RWPE1 (cell line): ENCODE results near the gene ERBB4.

Source experiments
- CTCF ChIA-PET: fragments of 350-600 bp; sonication (Branson Sonifier 250); formaldehyde crosslinking; extraction: SDS; loops from one replicate; lab custom pipeline; 2021; lab: Yijun Ruan, JAX
- POLR2A ChIA-PET: fragments of 400-600 bp; formaldehyde crosslinking; extraction: SDS; loops from one replicate; lab custom pipeline; 2020; ENCODE audit warnings: antibody characterized with exemption; ENCODE audit not compliant: low non-redundant PET; lab: Yijun Ruan, JAX
- DNase-seq: peaks from one replicate; pipeline ENCODE4 v3.0.0; 2012; ENCODE audit warnings: low spot score
- H3K27ac ChIP-seq: fragments of 450-650 bp; 2 replicates; pipeline ENCODE4 v1.5.1; 2017
- CTCF ChIP-seq: fragments of 450-650 bp; conservative IDR thresholded peaks from 2 replicates; pipeline ENCODE4 v1.5.1; 2017; ENCODE audit warnings: low read depth, mild to moderate bottlenecking

The ERBB4 gene

GRCh38 chr2:212274215-212274614, 264.4 kb downstream of the ERBB4 start:
- no peak for TF ChIP-seq CTCF
- DNase-seq: no peak
- no peak overlapping the region for H3K27ac ChIP-seq
- CTCF ChIA-PET: no interaction called here
- POLR2A ChIA-PET: no interaction called here

- ChIA-PET CTCF (interaction anchor here (0.6 kb wide), 1 partner anchor 667 kb away, joined by 6 read pairs; no protein-coding TSS in a partner anchor), POLR2A (no interaction called here)
- no peak overlapping the region for H3K27ac ChIP-seq
- no peak for DNase-seq
- TF ChIP-seq CTCF: no peak
Observed at GRCh38 chr2:212271583-212271982, 267.0 kb downstream of the ERBB4 start.

GRCh38 chr2:212269005-212269404, 269.6 kb downstream of the ERBB4 start:
- no peak overlapping the region for H3K27ac ChIP-seq
- TF ChIP-seq CTCF: no peak
- DNase-seq: no peak
- CTCF ChIA-PET: no interaction called here
- POLR2A ChIA-PET: no interaction called here

GRCh38 chr2:212266297-212266696, 272.3 kb downstream of the ERBB4 start:
- ChIA-PET CTCF (no interaction called here), POLR2A (no interaction called here)
- no peak for DNase-seq
- TF ChIP-seq CTCF: no peak
- H3K27ac ChIP-seq: no peak overlapping the region

GRCh38 chr2:212265777-212266176, 272.8 kb downstream of the ERBB4 start:
- TF ChIP-seq CTCF: no peak
- CTCF ChIA-PET: no interaction called here
- DNase-seq: no peak
- POLR2A ChIA-PET: no interaction called here
- H3K27ac ChIP-seq: no peak overlapping the region

- POLR2A ChIA-PET: no interaction called here
- H3K27ac ChIP-seq: no peak overlapping the region
- no peak for DNase-seq
- CTCF ChIA-PET: no interaction called here
- no peak for TF ChIP-seq CTCF
Observed at GRCh38 chr2:212264187-212264586, 274.4 kb downstream of the ERBB4 start.

- ChIA-PET CTCF (no interaction called here), POLR2A (no interaction called here)
- no peak for TF ChIP-seq CTCF
- H3K27ac ChIP-seq: no peak overlapping the region
- no peak for DNase-seq
Observed at GRCh38 chr2:212259226-212259625, 279.4 kb downstream of the ERBB4 start.
